NCI-H526 (cell line): Measurements from ENCODE around the gene MYL11.

Experiments used
- DNase-seq, 2 experiments: peaks; one replicate each; lab custom pipeline; 2025; lab: John Stamatoyannopoulos, UW

MYL11 gene

DNA sequence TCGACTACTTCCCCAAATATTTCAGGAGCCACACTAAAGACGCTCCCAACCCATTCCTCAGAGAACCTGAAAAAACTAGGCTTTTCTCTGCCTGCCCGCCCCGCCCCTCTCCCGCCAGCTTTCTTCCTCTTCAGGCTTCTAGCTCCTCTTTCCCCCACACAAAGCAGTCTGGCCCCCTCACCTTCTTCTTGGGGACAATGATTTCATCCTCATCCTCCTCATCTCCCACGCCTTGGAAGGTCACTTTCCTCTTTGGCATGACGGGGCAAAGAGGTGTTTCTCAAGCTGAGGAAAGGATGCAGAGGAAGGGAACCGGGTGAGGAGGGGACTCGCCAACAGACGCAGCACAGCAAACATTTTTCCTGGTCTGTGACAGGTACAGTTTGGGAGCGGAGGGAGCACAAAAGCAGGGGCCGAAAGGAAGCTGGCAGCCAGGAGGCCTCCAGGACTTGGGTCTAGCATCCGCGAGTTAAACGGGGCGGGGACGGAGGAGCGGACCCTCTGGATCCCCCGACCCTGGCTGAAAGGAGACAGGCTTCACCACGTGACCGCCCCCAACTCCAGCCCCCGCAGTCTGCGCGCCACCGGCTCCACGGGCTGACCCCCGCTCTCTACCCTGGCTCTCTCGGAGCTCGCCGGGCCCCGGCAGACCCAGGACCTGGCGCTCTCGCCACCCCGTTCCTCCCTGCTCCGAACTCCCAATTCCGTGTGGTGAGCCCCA, 20.0 kb upstream of the MYL11 start:
- DNase-seq, result peak in 1 of 2 experiments; percentile 45

DNA sequence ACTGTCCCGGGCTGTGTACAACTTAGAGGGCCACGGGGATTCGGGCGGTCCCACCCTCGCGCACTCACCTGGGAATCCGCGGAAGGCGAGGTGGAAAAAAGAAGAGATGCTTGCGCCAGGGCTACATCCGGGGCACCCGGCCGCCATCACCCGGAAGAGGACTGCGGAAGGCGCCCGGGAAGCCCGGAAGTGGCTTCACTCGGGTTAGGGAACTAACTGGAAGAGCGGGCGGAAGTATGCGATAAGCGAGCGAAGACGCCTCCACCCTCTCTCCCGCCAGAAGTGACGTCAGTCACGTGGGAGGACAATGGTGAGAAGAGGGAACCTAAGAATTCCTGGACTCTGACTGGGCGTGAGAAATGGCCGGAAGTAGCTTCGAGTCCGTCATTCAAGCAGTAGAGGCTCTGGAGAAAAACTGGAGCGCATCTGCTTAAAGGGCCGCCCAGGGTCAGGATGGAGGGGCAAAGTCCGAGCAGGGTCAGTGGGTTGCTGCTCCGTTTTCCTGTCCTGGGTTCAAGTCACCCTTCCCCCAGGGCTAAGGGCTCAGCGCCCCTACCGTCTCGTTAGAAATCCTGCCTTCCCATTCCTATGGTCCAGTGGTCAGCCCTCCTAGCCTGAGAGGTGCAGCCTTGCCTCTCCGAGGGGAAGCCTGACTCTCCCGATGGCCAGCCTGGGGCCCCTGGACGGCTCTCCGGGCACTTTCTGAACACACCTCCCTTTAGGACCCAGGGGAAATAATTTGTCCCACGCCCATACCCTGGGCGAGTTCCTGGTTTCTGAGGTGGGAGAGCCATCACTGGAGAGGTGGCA, 19.3 kb upstream of the MYL11 start, which contains the start of gene CD2BP2:
TSS of gene CD2BP2 (minus strand) at position 165 of the 810 bp plus-strand sequence. CDS start 627 bp downstream, outside the sequence.
- DNase-seq, result peak; percentile 98

DNA sequence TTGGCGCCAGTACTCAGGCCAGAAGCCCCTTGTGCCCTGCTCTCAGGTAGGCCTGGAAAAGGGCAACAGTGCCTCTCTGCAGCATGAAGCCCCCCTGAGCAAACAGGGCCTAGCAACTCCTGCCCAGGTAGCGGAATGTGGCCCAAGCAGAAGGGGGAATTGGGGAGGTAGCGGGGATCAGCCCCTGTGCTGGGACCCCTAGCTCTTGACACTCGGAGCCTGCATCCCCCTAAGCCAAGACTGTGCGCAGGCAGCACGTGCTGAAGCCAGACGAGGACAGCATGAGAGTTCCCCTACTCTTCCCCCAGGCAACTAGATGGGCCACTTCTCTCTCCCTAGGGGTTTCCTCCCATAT, 18.7 kb upstream of the MYL11 start:
- no peak for DNase-seq

DNA sequence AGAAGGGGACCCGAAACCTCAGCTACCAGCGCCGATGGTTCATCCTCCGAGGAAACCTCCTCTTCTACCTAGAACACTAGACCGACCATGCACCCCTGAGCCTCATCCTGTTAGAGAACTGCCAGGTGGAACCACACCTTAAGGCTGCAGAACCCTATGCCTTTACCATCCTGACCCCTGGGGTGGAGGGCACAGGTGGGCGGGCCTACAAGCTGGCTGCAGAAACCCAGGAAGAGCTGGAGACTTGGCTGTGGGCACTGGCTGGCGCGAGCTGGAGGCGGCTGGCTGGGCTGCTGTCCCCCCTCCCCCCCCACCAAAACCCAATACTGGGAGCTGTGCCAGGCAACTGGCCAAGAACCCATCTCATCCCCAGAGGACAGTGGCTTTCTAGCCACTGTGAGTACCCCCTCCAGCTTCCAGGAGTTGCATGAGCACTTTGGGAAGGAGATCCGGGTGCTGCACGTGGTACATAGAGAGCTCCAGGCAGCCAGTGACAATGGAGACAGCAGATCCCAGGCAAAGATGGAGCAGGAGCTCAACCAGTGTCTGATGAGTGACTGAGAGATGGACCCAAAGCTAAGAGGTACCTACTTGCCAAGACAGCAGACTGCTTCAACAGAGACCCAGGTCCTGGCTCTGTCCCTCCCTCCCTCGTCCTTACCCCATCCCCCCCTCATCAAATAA, 18.1 kb upstream of the MYL11 start:
- DNase-seq, result no peak

DNA sequence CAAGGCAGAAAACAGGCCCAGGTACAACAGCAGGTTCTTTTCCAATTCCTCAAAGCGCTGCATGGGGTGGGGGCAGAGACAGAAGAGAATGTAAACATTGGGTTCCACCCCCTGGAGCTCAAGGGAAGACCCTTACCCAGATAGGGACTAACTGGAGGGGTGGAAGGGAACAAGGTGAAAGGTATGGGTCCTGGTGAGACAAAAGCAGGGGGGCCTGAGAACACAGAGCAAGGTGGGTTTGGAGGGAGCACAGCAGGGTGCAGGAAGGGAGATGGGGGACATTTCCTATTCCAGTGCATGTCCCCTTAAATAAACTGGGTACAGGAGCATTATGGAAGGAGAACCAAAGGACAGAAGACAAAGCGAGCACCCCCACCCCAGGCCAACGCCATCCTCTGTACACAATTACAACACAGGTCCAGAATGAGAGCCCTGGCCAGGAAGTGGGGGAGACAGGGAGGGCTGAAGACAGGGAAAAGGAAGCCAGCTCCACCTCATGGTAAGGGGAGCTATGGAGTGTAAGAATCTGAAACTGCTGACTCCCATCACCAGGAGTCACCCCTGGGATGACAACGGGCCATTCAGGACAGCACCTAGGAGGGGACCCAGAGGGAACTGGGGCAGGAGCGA, 17.4 kb upstream of the MYL11 start:
- DNase-seq, result no peak

DNA sequence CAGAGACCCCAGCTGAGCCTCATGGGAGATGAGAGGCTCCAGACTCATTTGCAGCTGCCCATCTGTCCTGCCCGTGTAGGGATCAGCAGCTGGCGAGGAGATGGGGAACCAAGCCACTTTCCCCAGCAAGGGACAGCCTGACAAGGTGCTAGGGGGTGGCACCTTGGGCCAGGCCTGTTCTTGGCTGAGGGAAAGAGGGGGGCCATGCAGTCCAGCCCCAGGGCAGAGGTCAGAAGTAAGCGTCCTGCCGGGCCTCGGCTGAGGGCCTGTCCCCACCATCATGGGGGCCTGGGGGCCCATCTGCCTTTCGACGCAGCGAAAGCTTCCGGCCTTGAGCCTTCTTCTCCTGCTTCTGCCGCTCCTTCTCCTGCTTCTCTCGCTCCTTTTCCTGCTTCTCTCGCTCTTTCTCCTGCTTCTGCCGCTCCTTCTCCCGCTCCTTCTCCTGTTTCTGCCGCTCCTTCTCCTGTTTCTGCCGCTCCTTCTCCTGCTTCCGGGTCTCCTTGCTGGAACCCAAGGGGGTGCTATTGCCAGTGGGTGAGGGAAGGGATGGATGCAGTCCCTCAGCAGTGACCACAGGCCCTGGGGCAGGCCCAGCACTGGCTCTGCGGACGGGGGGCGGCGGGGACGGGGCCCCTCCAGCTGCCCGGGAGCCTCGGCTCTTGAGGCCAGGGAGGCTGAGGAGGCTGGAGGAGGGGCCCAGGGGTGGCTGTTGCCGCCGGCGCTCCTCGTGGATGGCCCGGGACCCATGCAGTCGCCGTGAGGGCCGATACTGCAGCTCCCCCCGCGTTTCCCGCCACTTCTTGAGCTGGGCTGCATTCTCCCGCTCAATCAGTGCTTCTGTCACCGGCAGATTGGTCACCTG, 16.7 kb upstream of the MYL11 start:
- DNase-seq, result no peak

DNA sequence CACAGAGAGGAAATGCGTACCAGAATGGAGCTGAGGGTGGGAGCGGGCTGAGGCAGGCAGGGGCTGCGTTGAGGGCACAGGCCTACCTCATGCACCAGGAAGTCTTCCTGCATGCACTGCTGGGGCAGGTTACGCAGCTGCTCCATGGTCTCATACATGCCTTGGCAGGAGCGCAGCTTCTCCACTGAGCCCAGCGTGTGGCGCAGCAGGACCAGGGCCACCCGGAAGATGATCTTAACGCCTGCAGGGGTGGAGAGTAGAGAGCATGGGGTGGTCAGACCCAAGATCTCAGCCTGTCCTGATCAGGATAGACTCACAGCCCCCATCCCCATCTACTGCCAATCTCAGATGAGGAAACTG, 16.0 kb upstream of the MYL11 start:
- DNase-seq, result no peak

DNA sequence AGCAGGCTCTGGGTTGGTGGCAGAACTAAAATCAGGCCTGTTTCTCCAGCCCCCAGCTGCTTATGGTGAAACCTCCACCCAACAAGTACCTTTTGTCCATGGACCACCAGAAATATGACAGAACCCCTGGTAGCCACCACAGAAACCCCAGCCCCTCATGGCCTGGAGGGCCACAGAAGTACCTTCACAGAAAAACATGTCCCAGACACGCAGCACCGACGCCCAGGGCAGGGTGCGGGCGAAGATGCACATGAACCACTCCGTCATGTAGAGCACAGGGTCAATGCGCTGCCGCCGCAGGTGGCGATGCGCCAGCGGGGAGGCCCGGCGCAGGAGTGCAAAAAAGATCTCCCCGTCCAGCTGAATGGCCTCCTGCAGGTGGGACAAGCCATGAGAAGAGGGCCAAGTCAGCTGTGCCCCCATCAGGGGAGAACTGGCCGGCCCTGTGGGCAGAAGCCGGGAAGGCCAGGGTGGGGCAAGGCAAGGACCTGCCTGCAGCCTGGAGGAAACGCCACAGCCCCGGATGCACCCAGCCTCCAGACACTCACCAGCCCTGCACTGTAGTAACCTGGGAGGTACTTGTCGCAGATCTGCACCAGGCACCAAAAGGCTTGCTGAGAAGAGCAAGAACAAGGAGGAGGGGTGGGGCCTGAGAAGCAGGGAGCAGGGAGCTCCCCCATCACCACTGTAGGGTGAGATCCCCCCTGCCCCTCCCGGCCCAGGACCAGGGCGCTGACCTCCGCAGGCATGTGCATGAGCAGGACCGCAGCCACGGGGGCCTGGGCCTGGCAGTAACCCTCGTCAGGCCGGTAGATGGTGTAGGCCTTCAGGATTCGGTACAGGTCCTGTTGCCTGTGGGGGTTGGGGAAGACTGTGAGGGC, 15.4 kb upstream of the MYL11 start:
- no peak for DNase-seq

DNA sequence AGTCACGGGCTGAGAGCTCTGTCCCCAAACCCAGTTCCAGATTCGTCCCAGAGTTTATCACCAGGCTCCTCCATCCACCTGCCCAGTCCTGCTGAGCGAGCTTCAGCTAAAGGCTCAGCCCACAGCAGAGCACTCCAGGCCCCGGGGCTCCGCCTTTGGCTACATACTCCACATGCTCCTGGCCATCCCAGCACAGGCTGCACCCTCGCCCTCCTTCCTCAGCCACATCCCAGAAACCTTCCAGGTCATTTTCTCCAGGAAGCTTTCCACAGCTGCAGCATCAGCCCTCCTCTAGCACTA, 14.8 kb upstream of the MYL11 start:
- no peak for DNase-seq

DNA sequence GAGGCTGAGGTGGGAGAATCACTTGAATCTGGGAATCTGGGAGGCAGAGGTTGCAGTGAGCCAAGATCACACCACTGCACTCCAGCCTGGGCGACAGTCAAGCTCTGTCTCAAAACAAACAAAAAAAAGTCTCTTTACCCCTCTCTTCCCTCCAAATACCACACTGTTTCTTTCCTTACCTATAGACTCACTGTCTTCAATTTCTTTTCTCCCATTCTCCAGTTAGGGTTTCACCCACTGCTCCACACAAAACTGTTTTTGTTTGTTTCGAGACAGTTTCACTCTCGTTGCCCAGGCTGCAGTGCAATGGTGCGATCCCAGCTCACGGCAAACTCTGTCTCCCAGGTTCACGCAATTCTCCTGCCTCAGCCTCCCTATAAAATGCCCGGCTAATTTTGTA, 13.4 kb upstream of the MYL11 start:
- DNase-seq, result no peak

DNA sequence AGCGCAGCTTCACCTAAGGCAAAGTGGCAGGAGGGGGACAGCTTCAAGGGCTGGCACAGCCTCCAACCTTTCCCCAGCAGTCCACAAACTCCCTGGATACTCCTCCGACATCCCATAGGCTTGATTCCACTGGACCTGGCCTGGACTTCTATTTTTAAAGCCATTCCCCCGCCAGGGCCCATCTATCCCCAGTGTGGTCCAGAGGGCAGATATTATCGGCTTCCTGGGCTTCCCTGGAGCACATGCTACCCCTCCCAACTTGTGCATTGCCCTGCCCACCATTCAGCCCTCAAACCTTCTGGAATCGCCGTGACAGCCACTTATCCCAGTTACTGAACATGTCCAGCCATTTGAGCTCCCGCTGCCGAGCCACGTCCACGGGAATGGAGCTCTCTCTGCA, 9.4 kb upstream of the MYL11 start:
- no peak for DNase-seq

DNA sequence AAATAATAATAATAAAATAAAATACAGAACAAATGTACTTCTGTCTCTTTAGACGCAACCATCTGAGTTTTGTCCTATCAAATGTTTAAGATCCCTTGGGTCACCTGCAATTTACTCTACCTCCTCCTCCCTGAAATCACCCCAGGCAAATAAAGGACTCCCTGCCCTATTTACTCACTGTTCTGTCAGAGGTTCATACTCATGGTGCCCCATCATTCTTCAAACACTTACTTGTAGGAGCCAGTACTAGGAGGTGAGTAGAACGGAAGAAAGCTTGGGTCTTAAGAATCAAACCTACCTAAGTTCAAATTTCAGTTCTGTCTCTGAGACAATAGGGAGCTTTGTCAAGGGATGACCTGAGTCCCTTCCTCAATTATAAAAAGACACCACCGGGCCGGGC, 8.1 kb upstream of the MYL11 start:
- no peak for DNase-seq

DNA sequence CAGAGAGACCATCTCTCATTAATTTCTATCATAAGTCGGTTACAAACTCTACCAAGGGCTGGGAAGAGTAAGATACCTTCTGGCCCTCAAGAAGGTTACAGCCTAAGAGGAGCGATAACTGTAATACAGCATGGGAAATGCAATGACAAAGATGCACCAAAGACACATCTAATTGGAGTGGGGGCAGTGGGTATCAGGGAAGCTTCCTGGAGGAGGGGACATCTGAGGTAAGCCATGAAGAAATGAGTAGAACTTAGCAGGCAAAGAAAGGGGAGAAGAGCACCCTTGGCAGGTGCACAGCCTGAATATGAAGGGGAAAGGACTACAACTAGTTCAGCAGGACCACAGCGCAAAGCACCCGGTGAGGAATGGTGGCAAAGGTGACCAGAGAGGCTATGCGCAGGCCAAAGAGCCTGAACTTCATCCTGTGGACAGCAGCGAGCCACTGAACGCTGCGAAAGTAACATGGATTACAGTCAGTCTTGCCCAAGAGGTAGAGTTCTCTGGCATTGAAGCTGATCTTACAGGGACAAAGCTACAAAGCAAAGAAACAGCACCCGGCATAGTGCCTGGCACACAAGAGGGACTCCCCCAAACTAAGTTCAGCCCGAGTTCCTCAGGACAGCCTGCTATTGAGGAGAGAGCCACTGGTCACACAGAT, 7.1 kb upstream of the MYL11 start:
- no peak for DNase-seq

DNA sequence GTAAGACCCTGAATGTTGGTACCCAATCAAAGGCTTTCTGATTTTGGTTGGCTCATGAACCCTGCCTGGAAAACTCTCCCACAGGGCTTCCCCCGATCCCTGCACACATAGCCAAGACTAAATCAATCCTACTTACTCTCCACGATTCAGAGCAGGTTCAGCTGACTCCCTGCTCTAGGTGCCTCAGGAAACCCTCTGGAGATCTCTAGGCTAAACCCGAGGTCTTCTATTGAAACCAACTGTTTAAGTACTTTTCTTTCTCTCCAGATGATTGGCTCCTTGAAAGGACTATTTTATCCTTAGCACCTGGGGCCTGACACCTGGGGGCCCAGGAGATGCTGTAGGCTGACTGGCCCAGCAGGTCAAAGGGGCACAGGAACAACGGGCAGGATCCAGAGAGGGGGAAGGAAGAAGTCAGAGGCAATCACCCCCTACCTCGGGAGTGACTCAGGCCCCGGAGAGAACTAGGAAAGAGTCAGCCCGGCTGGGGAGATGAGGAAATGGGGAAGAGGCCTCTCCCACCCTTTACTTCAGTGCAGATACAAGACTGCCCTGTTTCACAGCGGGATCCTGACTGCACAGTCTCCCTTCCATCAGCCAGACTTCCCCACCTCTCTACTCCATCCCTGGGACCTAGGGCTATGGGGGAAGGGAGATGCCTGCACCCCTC, 6.3 kb upstream of the MYL11 start:
- DNase-seq, result no peak

DNA sequence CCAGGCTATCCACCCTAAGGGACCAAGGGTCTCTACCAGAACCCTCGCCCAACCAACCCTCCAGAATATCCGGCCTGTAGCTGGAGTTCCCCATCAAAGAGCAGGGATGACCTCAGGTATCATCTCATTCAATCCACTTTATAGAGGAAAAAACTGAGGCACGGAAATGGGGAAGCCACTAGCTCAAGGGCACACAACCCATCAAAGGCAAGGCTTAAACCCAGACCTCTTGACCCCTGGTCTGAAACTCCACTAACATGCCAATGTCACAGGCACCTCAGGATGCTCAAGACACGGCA, 5.9 kb upstream of the MYL11 start:
- DNase-seq, result no peak

DNA sequence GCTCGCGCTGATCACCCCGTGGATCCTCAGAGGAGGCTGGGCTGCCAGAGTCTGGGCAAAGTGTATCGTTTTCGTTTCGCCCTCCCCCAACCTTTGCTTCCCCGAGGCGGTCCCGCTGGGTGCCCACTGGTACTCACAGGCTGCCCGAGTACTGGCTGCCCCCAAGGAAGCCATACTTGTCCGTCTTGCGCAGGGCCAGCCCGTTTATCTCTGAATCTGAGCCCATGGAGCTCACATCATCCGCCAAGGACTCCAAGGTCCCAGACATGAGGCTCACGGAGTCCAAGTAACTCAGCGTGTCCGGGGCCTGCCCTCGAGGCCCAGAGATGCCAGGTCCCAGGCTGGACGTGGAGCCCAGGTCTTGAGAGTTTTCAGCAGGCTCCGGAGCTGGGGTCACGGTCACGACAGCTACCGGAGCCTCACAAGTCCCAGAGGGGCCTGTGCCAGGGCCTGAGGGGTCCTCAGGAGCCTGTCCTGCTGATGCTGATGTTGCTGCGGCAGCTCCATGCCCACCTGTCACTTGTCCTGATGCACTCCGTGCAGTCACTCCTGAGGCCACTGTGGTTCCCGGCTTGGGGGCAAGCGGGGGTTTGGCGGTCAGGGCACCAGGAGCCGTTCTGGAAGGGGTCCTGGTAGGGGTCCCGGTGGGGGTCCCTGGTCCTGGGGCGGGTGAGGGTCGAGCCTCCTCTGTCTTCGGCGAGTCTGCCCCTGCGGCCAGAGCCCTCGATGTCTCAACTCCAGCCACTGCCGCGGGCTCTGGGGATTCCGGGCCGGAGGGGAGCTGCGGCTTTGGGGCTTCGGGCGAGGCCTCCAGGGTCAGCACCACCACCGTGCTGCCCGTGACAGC, 5.3 kb upstream of the MYL11 start:
- peak in 1 of 2 experiments; percentile 46 for DNase-seq

DNA sequence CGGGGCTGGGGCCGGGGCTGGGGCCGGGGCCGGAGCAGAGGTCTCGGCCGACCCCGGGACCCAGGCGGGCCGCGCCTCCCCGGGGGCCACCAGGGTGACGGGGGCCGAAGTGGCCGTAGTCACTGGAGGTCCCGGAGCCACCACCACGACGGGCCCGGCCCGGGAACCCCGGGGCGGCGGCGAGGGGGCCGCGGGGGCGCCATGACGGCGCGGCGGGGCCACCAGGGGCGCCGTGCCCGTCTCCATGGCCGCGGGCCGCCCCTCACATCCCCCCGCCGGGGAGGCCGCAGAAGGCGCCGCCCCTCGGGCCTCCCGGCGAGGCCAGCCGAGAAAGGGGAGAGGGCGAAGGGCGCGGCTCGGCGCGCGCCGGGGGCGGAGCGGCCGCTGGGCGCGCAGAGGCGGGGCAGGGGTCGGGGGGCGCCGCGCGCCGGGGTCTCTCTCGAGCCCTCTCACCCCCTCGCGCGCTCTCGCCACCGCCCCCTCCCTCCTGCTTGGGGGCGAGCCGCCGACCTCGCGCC, 4.6 kb upstream of the MYL11 start:
- DNase-seq, result no peak

DNA sequence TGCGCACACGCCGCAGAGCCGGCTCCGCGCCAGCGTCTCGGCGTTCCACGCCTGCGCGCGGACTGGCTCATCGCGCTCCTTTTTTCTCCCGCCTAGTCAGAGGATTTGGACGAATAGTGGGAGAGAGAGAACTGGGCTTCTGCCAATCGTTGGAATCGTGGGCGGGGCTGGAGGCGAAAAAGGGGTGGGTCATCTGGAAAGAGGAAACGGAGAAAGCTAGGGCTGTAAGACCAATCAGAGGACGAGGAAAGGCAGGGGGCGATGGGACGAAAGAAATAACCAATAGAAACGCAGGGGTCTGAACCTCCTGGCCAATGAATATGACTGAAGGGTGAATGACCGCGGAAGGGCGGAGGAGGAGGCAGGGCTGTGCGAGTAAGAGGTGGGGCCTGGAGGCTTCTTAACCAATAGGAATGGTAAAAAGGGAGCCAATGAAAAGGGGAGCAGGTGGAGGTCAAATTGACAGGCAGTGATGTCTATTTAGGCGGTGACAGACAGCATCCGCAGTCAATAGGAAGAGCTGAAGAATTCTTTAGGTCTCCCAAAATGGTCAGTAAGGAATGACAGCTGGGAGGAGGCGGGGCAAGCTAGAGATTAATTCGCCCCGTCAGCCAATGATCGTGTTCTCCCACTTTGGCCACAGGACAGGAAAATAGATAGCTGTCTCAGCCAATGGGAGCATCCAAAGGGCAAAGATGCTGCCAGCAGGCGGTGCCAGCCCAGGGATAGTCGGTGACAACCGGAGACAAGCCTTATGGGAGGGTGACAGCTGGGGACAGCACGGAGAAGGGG, 4.0 kb upstream of the MYL11 start, which contains the start of gene TBC1D10B:
TSS of gene TBC1D10B (minus strand) at position 39 of the 792 bp plus-strand sequence. CDS start 311 bp downstream, outside the sequence.
- DNase-seq, result peak; percentile 99 to 100
